Colonic mucosa (tissue), 4 donors: ENCODE measurements around the gene KLF15. TPM values are rescaled to one million over a fixed set of nuclear protein-coding genes. Genes with fewer than 3 reads are reported as not detected.

Experiments used
- DNase-seq: peaks from one replicate; pipeline ENCODE4 v3.0.0-alpha.2; 2020
- H3K27ac ChIP-seq: fragments of 200-600 bp; one replicate; pipeline ENCODE4 v1.8.0; 2021
- H3K27me3 ChIP-seq: fragments of 200-600 bp; one replicate; pipeline ENCODE4 v1.8.0; 2021
- H3K36me3 ChIP-seq: fragments of 200-600 bp; one replicate; pipeline ENCODE4 v1.8.0; 2021
- H3K4me1 ChIP-seq: fragments of 200-600 bp; one replicate; pipeline ENCODE4 v1.8.0; 2021; ENCODE audit warnings: mild to moderate bottlenecking
- H3K4me3 ChIP-seq: fragments of 200-600 bp; one replicate; pipeline ENCODE4 v1.8.0; 2021
- H3K9ac ChIP-seq, 2 donors: one replicate each; pipeline ENCODE4 v1.7.0; 2013; ENCODE audit warnings: control low read depth in 2 of 2, low read depth in 2 of 2, low read length in 2 of 2
- H3K9me3 ChIP-seq: fragments of 200-600 bp; one replicate; pipeline ENCODE4 v1.8.0; 2021
- CTCF ChIP-seq: fragments of 200-600 bp; IDR thresholded peaks from one replicate; pipeline ENCODE4 v1.8.0; 2022; ENCODE audit warnings: antibody characterized with exemption, mild to moderate bottlenecking
- intact Hi-C: fragments of 100-400 bp; cut with DNase I; formaldehyde crosslinking; loops from one replicate; pipeline ENCODE4 v1.14.1; 2022
- total RNA-seq, 2 donors: library from RNA; stranded (reverse); fragmentation: NEBNext Ultra II Directional in 1 of 2; extraction: Animal tissue kit (Norgen Biotek cat#: 25700) in 1 of 2; gene quantifications; one replicate each; pipeline ENCODE4 v1.2.1, GENCODE V29; 2021
- donor health status: healthy.
- donor health status: DM: no; HTN: no; CAD: no.
- donor health status: DM: no; HTN: no; CAD: no.

Gene KLF15
- total RNA-seq, 2 donors from 2014 or later: 0.66 to 1.9 TPM

DNA sequence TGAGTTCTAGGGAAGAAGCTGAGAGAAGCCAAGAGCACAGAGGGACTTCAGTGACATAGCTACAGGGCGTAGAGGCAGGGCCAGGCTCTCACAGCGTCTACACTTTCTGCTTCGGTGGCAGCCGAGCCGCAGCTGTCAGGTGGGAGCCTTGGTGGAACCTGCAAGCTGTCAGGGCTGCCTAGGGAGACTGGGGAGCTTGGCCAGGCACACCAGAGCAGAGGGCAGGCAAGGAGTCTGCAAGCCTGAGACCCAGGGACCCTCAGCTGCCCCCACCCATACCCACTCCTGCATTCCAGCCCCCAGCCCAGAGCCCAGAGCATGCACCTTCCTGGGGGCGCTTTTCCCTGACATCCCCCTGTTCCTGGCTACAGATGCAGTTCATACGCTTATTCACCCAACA lies 13.4 kb upstream of the KLF15 start:
- Histone ChIP-seq H3K36me3 (no peaks in the 10 kb centered on the region), H3K4me1 (no peaks in the 10 kb centered on the region), H3K4me3 (no peak overlapping the region), H3K27me3 (no peaks in the 10 kb centered on the region), H3K27ac (no peak overlapping the region), H3K9me3 (no peaks in the 10 kb centered on the region), H3K9ac (no peak overlapping the region)
- DNase-seq: no peak
- intact Hi-C loops: no loop called here
- TF ChIP-seq CTCF: no peak

GRCh38 chr3:126370055-126370454 lies 12.8 kb upstream of the KLF15 start:
- H3K9ac ChIP-seq: no peak overlapping the region
- no peaks in the 10 kb centered on the region for H3K36me3 ChIP-seq
- no peak for DNase-seq
- intact Hi-C loops: no loop called here
- no peaks in the 10 kb centered on the region for H3K27me3 ChIP-seq
- no peak overlapping the region for H3K4me3 ChIP-seq
- H3K4me1 ChIP-seq: no peaks in the 10 kb centered on the region
- no peak overlapping the region for H3K27ac ChIP-seq
- no peak for TF ChIP-seq CTCF
- H3K9me3 ChIP-seq: no peaks in the 10 kb centered on the region

DNA sequence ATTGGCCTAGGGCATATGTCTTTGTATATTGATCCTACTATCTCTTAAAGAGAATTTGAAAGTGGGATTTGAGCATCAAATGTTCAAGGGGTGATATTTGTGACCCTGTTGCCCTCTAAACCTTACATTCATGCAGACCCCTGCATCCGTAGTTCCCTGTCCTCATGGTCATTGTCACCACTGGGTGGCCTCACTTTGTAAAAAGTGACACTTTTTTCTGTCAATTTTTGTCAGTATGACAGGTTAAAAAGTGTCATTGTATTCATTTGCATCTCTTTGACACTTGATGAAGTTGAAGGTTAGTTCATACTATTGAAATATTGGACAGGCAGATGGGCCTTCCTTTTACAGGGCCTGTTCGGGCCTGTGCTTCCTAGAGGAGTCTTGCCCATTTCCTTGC lies 12.3 kb upstream of the KLF15 start:
- Histone ChIP-seq H3K9me3 (no peaks in the 10 kb centered on the region), H3K9ac (no peak overlapping the region), H3K36me3 (no peaks in the 10 kb centered on the region), H3K27ac (no peak overlapping the region), H3K27me3 (no peaks in the 10 kb centered on the region), H3K4me1 (no peaks in the 10 kb centered on the region), H3K4me3 (no peak overlapping the region)
- intact Hi-C loops: no loop called here
- no peak for TF ChIP-seq CTCF
- no peak for DNase-seq

GRCh38 chr3:126367316-126367805 lies 10.2 kb upstream of the KLF15 start:
- intact Hi-C loops: no loop called here
- Histone ChIP-seq H3K4me1 (no peaks in the 10 kb centered on the region), H3K9ac (no peak overlapping the region), H3K27ac (no peak overlapping the region), H3K36me3 (no peaks in the 10 kb centered on the region), H3K27me3 (no peaks in the 10 kb centered on the region), H3K9me3 (no peaks in the 10 kb centered on the region), H3K4me3 (no peak overlapping the region)
- no peak for TF ChIP-seq CTCF
- no peak for DNase-seq

DNA sequence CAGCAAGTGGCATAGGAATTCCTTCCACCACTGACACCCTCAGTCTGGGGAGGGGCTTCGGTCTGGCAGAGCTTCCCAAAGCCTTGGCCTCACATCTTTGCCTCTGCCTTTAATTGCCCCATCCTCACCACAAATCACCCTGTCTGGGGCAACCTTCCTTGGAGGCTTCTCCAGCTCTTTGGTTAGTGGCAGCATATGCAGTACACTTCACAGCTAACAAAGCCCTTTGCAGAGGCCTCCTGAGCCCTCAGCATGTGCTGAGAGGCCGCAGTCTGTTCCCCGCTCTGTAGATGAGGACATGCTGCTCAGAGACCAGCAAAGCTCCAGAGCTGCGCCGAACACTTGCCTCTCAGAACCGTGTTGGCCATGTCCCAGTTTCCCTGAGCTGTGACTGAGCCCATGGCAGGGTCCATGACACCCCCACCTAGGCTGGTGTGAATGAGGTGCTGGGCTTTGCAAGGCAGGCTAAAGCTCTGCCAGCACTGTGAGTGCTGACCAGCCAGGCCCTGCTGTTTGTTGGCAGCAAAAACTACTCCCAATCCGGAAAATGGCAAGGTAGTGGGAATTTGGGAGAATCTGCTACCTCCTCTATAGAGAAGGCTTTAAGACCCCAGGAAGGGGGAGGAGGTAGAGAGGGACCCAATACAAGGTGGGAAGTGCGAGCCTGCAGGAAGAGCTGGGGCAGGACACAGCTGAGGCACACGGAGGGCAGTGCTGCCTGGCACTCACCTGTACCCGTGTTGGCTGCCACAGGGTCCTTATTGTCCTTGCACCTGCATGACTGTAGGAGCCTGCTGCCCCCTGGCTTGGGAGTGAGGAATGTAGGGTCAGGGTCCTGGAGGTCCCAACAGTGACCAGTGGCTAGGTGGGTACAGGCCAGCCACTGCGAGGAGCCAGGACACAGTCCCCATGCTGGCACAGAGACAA lies 8.4 kb upstream of the KLF15 start:
- no peaks in the 10 kb centered on the region for H3K27me3 ChIP-seq
- DNase-seq: no peak
- H3K4me3 ChIP-seq: no peak overlapping the region
- H3K9ac ChIP-seq: no peak overlapping the region
- H3K4me1 ChIP-seq: no peaks in the 10 kb centered on the region
- intact Hi-C loops: no loop called here
- no peak for TF ChIP-seq CTCF
- no peaks in the 10 kb centered on the region for H3K36me3 ChIP-seq
- H3K9me3 ChIP-seq: no peaks in the 10 kb centered on the region
- H3K27ac ChIP-seq: no peak overlapping the region
